ENCODE measurements around the gene USP9X.

The USP9X gene

DNA sequence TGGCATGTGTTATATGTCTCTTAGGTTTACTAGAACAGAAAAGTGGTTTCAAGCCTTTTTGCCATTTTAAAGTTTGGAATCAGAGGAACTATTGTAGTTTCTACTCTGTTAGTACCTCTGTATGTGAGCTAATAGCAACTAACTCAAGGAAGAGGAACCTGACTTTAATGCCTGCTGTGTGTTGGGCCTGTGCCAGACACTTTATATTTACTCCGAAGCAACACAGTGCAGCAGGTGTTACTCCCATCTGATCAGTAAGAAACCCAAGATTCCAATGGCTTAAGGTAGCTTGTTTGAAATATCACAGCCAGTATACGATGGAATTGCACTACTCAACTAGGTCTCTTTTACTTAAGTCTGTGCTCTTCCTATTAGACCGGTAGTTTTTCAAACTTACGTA lies 79.2 kb downstream of the USP9X start:
- no peak for TF ChIP-seq ZNF266 (tag by site-specific recombination; IDR thresholded peaks at IDR 0.05; ENCODE audit: low read depth)
- TF ChIP-seq SCRT1 (tag by site-specific recombination; IDR thresholded peaks at IDR 0.05; ENCODE audit: borderline replicate concordance): peak; percentile 72; the same call in 1 of the 2 replicates
- TF ChIP-seq, protein P1, sequence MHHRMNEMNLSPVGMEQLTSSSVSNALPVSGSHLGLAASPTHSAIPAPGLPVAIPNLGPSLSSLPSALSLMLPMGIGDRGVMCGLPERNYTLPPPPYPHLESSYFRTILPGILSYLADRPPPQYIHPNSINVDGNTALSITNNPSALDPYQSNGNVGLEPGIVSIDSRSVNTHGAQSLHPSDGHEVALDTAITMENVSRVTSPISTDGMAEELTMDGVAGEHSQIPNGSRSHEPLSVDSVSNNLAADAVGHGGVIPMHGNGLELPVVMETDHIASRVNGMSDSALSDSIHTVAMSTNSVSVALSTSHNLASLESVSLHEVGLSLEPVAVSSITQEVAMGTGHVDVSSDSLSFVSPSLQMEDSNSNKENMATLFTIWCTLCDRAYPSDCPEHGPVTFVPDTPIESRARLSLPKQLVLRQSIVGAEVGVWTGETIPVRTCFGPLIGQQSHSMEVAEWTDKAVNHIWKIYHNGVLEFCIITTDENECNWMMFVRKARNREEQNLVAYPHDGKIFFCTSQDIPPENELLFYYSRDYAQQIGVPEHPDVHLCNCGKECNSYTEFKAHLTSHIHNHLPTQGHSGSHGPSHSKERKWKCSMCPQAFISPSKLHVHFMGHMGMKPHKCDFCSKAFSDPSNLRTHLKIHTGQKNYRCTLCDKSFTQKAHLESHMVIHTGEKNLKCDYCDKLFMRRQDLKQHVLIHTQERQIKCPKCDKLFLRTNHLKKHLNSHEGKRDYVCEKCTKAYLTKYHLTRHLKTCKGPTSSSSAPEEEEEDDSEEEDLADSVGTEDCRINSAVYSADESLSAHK (tag by site-specific recombination; IDR thresholded peaks at IDR 0.05): peak; percentile 54
- TF ChIP-seq SCRT2 (tag by site-specific recombination; IDR thresholded peaks at IDR 0.05): peak; percentile 86
- ChIA-PET CTCF (interaction anchor here (4.8 kb wide), 1 partner anchor 14 kb away, joined by 44 read pairs; no protein-coding TSS in a partner anchor), POLR2A (no interaction called here)
- peaks cover 13% of the 10 kb centered on the region for H3K4me1 ChIP-seq (ENCODE audit: control insufficient read depth, insufficient read depth, low read length)
- H3K27ac ChIP-seq (ENCODE audit: extremely low read depth, low read depth, low read length): no peak overlapping the region; the same call in 1 of the 2 replicates
- no peaks in the 10 kb centered on the region for H3K9me3 ChIP-seq (ENCODE audit: control insufficient read depth, insufficient read depth, low read depth, low read length)
- H3K4me3 ChIP-seq (ENCODE audit: low read depth, low read length): no peak overlapping the region
- peaks cover 71 to 74% of the 10 kb centered on the region in 2 experiments for H3K36me3 ChIP-seq (ENCODE audit: control insufficient read depth in 2 of 2, insufficient read depth in 1 of 2, low read length in 2 of 2)

DNA sequence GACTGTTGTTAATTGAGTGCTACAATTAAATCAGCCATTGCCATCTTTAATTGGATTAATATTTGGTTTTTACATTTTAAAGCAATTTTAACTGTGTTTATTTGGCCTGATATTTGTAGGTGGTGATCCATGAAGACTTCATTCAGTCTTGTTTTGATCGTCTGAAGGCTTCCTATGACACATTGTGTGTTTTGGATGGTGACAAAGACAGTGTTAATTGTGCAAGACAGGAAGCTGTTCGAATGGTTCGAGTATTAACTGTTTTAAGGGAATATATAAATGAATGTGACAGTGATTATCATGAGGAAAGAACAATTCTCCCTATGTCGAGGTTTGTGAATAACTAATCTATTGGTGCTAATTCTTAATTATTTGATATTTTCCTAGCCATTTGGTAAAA lies 82.6 kb downstream of the USP9X start:
- ChIA-PET POLR2A (interaction anchor here (0.5 kb wide), 1 partner anchor 82 kb away, joined by 3 read pairs; the partner anchor contains the start of gene USP9X), CTCF (interaction anchor here (0.6 to 4.8 kb wide), 3 partner anchors 10 to 516 kb away, joined by 4 to 44 read pairs (median 5); no protein-coding TSS in a partner anchor)

DNA sequence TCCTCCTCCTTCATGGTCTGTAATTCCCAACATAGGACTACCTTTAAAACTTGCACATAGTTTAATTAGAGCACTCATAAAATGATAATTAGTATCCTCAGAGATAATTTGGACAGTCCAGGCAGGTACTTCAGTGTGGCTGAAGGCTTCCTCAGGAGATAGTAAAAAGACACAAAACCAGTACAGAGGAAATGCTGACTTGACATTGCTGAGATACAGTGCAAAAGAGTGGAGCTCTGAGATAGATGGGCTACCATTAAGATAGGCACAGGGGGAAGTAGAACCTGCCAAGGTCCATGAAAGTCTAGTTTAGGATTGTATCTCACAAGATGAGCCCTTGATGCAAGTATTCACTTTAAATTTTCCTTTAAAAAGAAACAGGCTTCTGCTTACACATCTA lies 91.0 kb downstream of the USP9X start:
- TF ChIP-seq SALL2 (tag by site-specific recombination; IDR thresholded peaks at IDR 0.05; ENCODE audit: borderline replicate concordance) (no peak), ZNF2 (tag by site-specific recombination; IDR thresholded peaks at IDR 0.05) (no peak), TCF7L2 (IDR thresholded peaks at IDR 0.05; ENCODE audit: borderline replicate concordance, low read depth, low read length) (no peak), ZNF623 (tag by site-specific recombination; IDR thresholded peaks at IDR 0.05) (no peak), BCL11A (tag by site-specific recombination; IDR thresholded peaks at IDR 0.05; ENCODE audit: low read depth) (no peak), ZBTB7A (tag by site-specific recombination; IDR thresholded peaks at IDR 0.05; ENCODE audit: low read depth) (no peak), ZNF548 (tag by site-specific recombination; IDR thresholded peaks at IDR 0.05) (no peak), GFI1B (tag by site-specific recombination; IDR thresholded peaks at IDR 0.05) (no peak), ZSCAN23 (tag by site-specific recombination; IDR thresholded peaks at IDR 0.05) (no peak), IKZF3 (tag by site-specific recombination; IDR thresholded peaks at IDR 0.05) (no peak), ZNF394 (tag by site-specific recombination; IDR thresholded peaks at IDR 0.05; ENCODE audit: borderline replicate concordance) (no peak), REPIN1 (tag by site-specific recombination; IDR thresholded peaks at IDR 0.05; ENCODE audit: low read depth) (no peak), ZNF76 (tag by site-specific recombination; IDR thresholded peaks at IDR 0.05; ENCODE audit: borderline replicate concordance, low read depth) (no peak), ZNF155 (tag by site-specific recombination; IDR thresholded peaks at IDR 0.05) (no peak), HOXD13 (CRISPR knock-in tag; IDR thresholded peaks at IDR 0.05; ENCODE audit: borderline replicate concordance) (no peak)
- TF ChIP-seq, protein P2, sequence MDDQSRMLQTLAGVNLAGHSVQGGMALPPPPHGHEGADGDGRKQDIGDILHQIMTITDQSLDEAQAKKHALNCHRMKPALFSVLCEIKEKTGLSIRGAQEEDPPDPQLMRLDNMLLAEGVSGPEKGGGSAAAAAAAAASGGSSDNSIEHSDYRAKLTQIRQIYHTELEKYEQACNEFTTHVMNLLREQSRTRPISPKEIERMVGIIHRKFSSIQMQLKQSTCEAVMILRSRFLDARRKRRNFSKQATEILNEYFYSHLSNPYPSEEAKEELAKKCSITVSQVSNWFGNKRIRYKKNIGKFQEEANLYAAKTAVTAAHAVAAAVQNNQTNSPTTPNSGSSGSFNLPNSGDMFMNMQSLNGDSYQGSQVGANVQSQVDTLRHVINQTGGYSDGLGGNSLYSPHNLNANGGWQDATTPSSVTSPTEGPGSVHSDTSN (CRISPR knock-in tag; IDR thresholded peaks at IDR 0.05): no peak
- TF ChIP-seq, protein P3, sequence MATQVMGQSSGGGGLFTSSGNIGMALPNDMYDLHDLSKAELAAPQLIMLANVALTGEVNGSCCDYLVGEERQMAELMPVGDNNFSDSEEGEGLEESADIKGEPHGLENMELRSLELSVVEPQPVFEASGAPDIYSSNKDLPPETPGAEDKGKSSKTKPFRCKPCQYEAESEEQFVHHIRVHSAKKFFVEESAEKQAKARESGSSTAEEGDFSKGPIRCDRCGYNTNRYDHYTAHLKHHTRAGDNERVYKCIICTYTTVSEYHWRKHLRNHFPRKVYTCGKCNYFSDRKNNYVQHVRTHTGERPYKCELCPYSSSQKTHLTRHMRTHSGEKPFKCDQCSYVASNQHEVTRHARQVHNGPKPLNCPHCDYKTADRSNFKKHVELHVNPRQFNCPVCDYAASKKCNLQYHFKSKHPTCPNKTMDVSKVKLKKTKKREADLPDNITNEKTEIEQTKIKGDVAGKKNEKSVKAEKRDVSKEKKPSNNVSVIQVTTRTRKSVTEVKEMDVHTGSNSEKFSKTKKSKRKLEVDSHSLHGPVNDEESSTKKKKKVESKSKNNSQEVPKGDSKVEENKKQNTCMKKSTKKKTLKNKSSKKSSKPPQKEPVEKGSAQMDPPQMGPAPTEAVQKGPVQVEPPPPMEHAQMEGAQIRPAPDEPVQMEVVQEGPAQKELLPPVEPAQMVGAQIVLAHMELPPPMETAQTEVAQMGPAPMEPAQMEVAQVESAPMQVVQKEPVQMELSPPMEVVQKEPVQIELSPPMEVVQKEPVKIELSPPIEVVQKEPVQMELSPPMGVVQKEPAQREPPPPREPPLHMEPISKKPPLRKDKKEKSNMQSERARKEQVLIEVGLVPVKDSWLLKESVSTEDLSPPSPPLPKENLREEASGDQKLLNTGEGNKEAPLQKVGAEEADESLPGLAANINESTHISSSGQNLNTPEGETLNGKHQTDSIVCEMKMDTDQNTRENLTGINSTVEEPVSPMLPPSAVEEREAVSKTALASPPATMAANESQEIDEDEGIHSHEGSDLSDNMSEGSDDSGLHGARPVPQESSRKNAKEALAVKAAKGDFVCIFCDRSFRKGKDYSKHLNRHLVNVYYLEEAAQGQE (tag by site-specific recombination; IDR thresholded peaks at IDR 0.05): no peak
- no peak overlapping the region for H3K27ac ChIP-seq (ENCODE audit: extremely low read depth, low read depth, low read length)
- H3K4me1 ChIP-seq (ENCODE audit: control insufficient read depth, insufficient read depth, low read length): no peaks in the 10 kb centered on the region
- peaks cover 66 to 83% of the 10 kb centered on the region in 2 experiments for H3K36me3 ChIP-seq (ENCODE audit: control insufficient read depth in 2 of 2, insufficient read depth in 1 of 2, low read length in 2 of 2)
- no peaks in the 10 kb centered on the region for H3K9me3 ChIP-seq (ENCODE audit: control insufficient read depth, insufficient read depth, low read depth, low read length)
- ChIA-PET CTCF (interaction anchor here (0.6 to 5.4 kb wide), 5 partner anchors 11 to 200 kb away, joined by 3 to 44 read pairs (median 4); no protein-coding TSS in a partner anchor), POLR2A (interaction anchor here (0.7 kb wide), 1 partner anchor 91 kb away, joined by 3 read pairs; the partner anchor contains the start of gene USP9X)
- no peak overlapping the region for H3K4me3 ChIP-seq (ENCODE audit: low read depth, low read length)

More for the DNA sequence above, 82.6 kb downstream of the USP9X start:
- H3K4me3 ChIP-seq (ENCODE audit: low read depth, low read length): no peak overlapping the region
- no peak overlapping the region for H3K27ac ChIP-seq (ENCODE audit: extremely low read depth, low read depth, low read length)
- H3K9me3 ChIP-seq (ENCODE audit: control insufficient read depth, insufficient read depth, low read depth, low read length): no peaks in the 10 kb centered on the region
- TF ChIP-seq YY1 (tag by site-specific recombination; IDR thresholded peaks at IDR 0.05) (no peak), ZSCAN23 (tag by site-specific recombination; IDR thresholded peaks at IDR 0.05) (no peak)
- peaks cover 13% of the 10 kb centered on the region for H3K4me1 ChIP-seq (ENCODE audit: control insufficient read depth, insufficient read depth, low read length)
- peaks cover 82 to 85% of the 10 kb centered on the region in 2 experiments for H3K36me3 ChIP-seq (ENCODE audit: control insufficient read depth in 2 of 2, insufficient read depth in 1 of 2, low read length in 2 of 2)
